Measurements from ENCODE around the gene CHEK1.

- TF ChIP-seq POLR2A (IDR thresholded peaks at IDR 0.05): no peak
- no peak for TF ChIP-seq CTCF (IDR thresholded peaks at IDR 0.05)
Measured at GRCh38 chr11:125621995-125622394, 3.0 kb upstream of the CHEK1 start.

All from testis (tissue), 2 donors.